Endodermal cell (in vitro differentiated cells): ENCODE results near the gene THADA. TPM values are rescaled to one million over a fixed set of nuclear protein-coding genes. Genes with fewer than 3 reads are reported as not detected.

Experiments used
- DNase-seq: peaks from one replicate; pipeline ENCODE4 v3.0.0-alpha.2; 2017
- H3K27ac ChIP-seq: 2 replicates; pipeline ENCODE4 v1.5.1; 2013; ENCODE audit warnings: mild to moderate bottlenecking, low read depth, low read length, moderate library complexity
- H3K27me3 ChIP-seq: 2 replicates; pipeline ENCODE4 v1.6.1; 2013; ENCODE audit warnings: mild to moderate bottlenecking, low read length, moderate library complexity; ENCODE audit not compliant: insufficient read depth, control insufficient read depth, poor library complexity, severe bottlenecking
- H3K36me3 ChIP-seq: 2 replicates; pipeline ENCODE4 v1.7.0; 2013; ENCODE audit warnings: mild to moderate bottlenecking, low read length, moderate library complexity; ENCODE audit not compliant: control insufficient read depth, insufficient read depth
- H3K4me1 ChIP-seq: one replicate; pipeline ENCODE4 v1.7.0; 2013; ENCODE audit warnings: low read length; ENCODE audit not compliant: control insufficient read depth, insufficient read depth
- H3K4me3 ChIP-seq: 2 replicates; pipeline ENCODE4 v1.5.1; 2013; ENCODE audit warnings: mild to moderate bottlenecking, low read length, moderate library complexity
- H3K9ac ChIP-seq: 2 replicates; pipeline ENCODE4 v1.6.1; 2013; ENCODE audit warnings: mild to moderate bottlenecking, low read length, moderate library complexity; ENCODE audit not compliant: poor library complexity, severe bottlenecking; ENCODE audit errors: extremely low read depth
- H3K9me3 ChIP-seq: 2 replicates; pipeline ENCODE4 v1.6.1; 2013; ENCODE audit warnings: mild to moderate bottlenecking, low read length, moderate library complexity; ENCODE audit not compliant: control insufficient read depth
- H3K27ac Mint-ChIP-seq: 2 replicates; pipeline ENCODE4 v1.8.0; 2020; ENCODE audit warnings: mixed read lengths
- H3K27me3 Mint-ChIP-seq: 2 replicates; pipeline ENCODE4 v1.8.0; 2021; ENCODE audit warnings: mild to moderate bottlenecking, mixed read lengths; ENCODE audit not compliant: insufficient read depth
- H3K36me3 Mint-ChIP-seq: 2 replicates; pipeline ENCODE4 v1.8.0; 2020; ENCODE audit warnings: low read depth, mixed read lengths
- H3K4me1 Mint-ChIP-seq: 2 replicates; pipeline ENCODE4 v1.8.0; 2020; ENCODE audit warnings: mixed read lengths
- H3K4me3 Mint-ChIP-seq: 2 replicates; pipeline ENCODE4 v1.8.0; 2020; ENCODE audit warnings: mild to moderate bottlenecking, moderate library complexity, mixed read lengths
- H3K9me3 Mint-ChIP-seq: 2 replicates; pipeline ENCODE4 v1.8.0; 2020; ENCODE audit warnings: mild to moderate bottlenecking, mixed read lengths
- WGBS, 2 experiments: methylation state at CpG; one replicate each; pipeline versions ENCODE4 v1.1.5 to v1.1.7; 2013; ENCODE audit warnings: missing lambda C conversion rate in 2 of 2, mixed read lengths in 1 of 2; ENCODE audit not compliant: insufficient coverage in 1 of 2, insufficient read length in 1 of 2; 5-methylcytosine and 5-hydroxymethylcytosine counted together
- total RNA-seq, 2 donors: library from RNA; stranded (reverse); fragmentation: NEBNext Ultra II Directional in 1 of 2; extraction: Animal tissue kit (Norgen Biotek cat#: 25700) in 1 of 2; gene quantifications; 2 replicates in 1 of 2; 3 replicates in 1 of 2; pipeline ENCODE4 v1.2.1, GENCODE V29; 2021
- TF ChIP-seq, protein P1 (sequence below): fragments of 200-600 bp; sonication (generic); conservative IDR thresholded peaks from 2 replicates; pipeline ENCODE4 v1.5.0; 2021; ENCODE audit warnings: antibody characterized with exemption, mild to moderate bottlenecking

Gene THADA
- total RNA-seq, 2 donors from 2014 or later, result 32.8 to 35.0 TPM

DNA sequence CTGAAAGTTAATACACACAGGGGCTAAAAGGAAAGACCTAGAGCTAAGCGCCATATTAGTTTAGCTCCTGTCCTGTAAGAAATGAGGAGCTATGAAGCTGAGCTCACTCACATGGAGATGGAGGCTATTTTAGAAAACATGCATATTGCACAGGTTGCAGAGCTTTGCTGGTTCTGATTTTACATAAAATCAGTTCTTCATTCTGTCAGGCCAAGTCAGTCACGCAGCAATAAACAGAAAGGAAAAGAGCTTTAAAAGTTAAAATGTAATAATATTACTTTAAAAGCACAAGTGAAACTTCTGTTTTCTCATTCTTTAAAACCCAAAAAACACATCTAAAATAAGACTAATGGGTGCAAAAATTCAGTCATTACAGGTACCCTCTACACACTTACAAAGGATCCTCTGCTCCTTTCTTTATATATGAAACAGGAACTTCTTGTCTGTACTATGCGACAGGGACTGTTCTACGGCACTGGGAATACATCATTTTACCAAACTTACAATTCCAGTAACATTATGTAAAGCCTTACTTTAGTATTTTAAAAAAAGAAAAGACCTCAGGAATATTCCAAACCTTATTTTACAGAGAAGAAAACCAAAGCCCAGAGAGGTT lies 113.8 kb downstream of the THADA start:
- TF ChIP-seq, protein P1, sequence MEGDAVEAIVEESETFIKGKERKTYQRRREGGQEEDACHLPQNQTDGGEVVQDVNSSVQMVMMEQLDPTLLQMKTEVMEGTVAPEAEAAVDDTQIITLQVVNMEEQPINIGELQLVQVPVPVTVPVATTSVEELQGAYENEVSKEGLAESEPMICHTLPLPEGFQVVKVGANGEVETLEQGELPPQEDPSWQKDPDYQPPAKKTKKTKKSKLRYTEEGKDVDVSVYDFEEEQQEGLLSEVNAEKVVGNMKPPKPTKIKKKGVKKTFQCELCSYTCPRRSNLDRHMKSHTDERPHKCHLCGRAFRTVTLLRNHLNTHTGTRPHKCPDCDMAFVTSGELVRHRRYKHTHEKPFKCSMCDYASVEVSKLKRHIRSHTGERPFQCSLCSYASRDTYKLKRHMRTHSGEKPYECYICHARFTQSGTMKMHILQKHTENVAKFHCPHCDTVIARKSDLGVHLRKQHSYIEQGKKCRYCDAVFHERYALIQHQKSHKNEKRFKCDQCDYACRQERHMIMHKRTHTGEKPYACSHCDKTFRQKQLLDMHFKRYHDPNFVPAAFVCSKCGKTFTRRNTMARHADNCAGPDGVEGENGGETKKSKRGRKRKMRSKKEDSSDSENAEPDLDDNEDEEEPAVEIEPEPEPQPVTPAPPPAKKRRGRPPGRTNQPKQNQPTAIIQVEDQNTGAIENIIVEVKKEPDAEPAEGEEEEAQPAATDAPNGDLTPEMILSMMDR, result no peak
- H3K4me1 Mint-ChIP-seq, result peaks cover 47% of the 10 kb centered on the region
- H3K27me3 ChIP-seq, result no peaks in the 10 kb centered on the region
- whole genome bisulfite sequencing, 2 experiments, result 97 to 100% methylated on average over 3 to 4 of the region's 4 CpGs
- H3K9me3 Mint-ChIP-seq, result no peaks in the 10 kb centered on the region
- H3K9me3 ChIP-seq, result no peaks in the 10 kb centered on the region
- no peak overlapping the region for H3K27ac ChIP-seq
- H3K9ac ChIP-seq, result no peak overlapping the region
- H3K36me3 Mint-ChIP-seq, result no peaks in the 10 kb centered on the region
- DNase-seq, result no peak
- H3K4me3 ChIP-seq, result no peak overlapping the region
- H3K27ac Mint-ChIP-seq, result no peak overlapping the region
- no peaks in the 10 kb centered on the region for H3K27me3 Mint-ChIP-seq
- no peaks in the 10 kb centered on the region for H3K36me3 ChIP-seq
- H3K4me3 Mint-ChIP-seq, result no peak overlapping the region
- H3K4me1 ChIP-seq, result no peaks in the 10 kb centered on the region

DNA sequence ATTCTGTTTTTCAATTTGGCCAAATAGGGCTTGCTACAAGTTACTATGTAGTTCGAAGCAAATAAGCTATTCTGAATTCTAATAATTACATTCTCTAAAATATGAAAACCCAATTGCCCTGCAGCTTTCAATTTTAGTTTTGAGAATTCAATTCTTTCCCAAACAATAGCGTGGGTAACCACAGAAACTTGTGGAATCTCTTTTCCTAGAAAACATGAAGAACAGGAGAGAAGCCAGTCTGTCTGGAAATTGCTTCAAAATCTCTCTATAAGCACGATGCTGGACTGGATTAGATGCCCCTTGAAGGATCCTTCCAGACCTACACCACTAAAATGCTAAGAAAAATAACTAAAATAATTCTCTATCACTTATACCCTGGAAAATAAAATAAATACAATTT lies 115.0 kb downstream of the THADA start:
- H3K27ac Mint-ChIP-seq, result no peak overlapping the region
- no peaks in the 10 kb centered on the region for H3K27me3 ChIP-seq
- no peak for DNase-seq
- H3K36me3 Mint-ChIP-seq, result no peaks in the 10 kb centered on the region
- no peak overlapping the region for H3K4me3 ChIP-seq
- H3K36me3 ChIP-seq, result no peaks in the 10 kb centered on the region
- WGBS, 2 experiments, result 94 to 100% methylated on average over 3 of the region's 3 CpGs
- H3K4me1 Mint-ChIP-seq, result peaks cover 41% of the 10 kb centered on the region
- H3K27ac ChIP-seq, result no peak overlapping the region
- no peaks in the 10 kb centered on the region for H3K9me3 ChIP-seq
- H3K9me3 Mint-ChIP-seq, result no peaks in the 10 kb centered on the region
- TF ChIP-seq, protein P1, result no peak
- no peak overlapping the region for H3K9ac ChIP-seq
- H3K27me3 Mint-ChIP-seq, result no peaks in the 10 kb centered on the region
- no peaks in the 10 kb centered on the region for H3K4me1 ChIP-seq
- H3K4me3 Mint-ChIP-seq, result no peak overlapping the region

DNA sequence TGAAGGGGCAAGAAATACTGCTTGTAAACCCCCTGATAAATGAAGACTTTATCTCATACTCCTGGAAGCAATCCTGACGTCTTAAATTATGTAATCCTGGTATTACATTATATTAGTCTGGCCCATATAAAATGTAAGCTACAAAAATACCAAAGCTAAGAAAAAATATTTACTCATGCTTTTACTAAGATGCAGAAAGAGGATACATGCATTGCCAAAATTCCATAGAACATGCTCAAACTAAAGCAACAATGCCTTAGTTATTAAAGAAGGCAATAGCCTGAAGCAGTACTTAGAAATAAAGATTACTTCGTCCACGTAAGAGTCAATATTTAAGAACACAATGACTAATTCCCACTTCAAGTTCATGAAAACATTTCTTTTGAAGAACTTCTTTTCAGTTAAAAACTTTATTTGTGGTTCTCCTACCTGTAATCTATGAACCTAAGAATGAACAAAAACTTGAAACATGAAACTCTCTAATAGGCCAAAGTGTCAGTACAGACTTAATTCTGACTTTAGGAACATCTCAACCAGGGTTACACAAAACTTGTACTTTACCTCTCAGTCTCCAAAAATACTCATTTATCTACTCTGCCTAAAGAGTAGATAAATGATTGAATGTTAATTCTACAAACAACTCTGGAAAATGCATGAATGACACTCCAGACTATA lies 117.3 kb downstream of the THADA start:
- H3K27me3 ChIP-seq, result no peaks in the 10 kb centered on the region
- H3K4me1 Mint-ChIP-seq, result peaks cover 21% of the 10 kb centered on the region

More for the DNA sequence above, 117.3 kb downstream of the THADA start:
- H3K9me3 ChIP-seq, result no peaks in the 10 kb centered on the region
- H3K27me3 Mint-ChIP-seq, result no peaks in the 10 kb centered on the region
- peaks cover 3% of the 10 kb centered on the region for H3K36me3 Mint-ChIP-seq
- no peak for DNase-seq
- no peaks in the 10 kb centered on the region for H3K36me3 ChIP-seq
- H3K4me1 ChIP-seq, result no peaks in the 10 kb centered on the region
- H3K4me3 ChIP-seq, result no peak overlapping the region
- no peak overlapping the region for H3K27ac Mint-ChIP-seq
- H3K9me3 Mint-ChIP-seq, result no peaks in the 10 kb centered on the region
- TF ChIP-seq, protein P1, result no peak
- H3K9ac ChIP-seq, result no peak overlapping the region
- H3K4me3 Mint-ChIP-seq, result no peak overlapping the region
- H3K27ac ChIP-seq, result no peak overlapping the region
- 42 to 56% methylated on average over 2 to 3 of the region's 3 CpGs for WGBS, 2 experiments
